HG03097 (cell line): ENCODE data around the gene KDF1.
"Not testable (repeated sequence)": the region's sequence is repeated elsewhere in the genome, so short reads cannot be mapped to it uniquely, and the experiment has no call there.

Experiments used
- ATAC-seq: cut with Tn5 transposase; IDR thresholded peaks from one replicate; pipeline ENCODE4 v1.9.1; 2021; ENCODE audit not compliant: unreplicated experiment, low FRiP score

The KDF1 gene

GRCh38 chr1:26994020-26994786, 33.9 kb upstream of the KDF1 start:
- ATAC-seq = no peak

- ATAC-seq = no peak
Observed at GRCh38 chr1:26993237-26994019, 33.2 kb upstream of the KDF1 start, which contains the start of gene TRNP1. TSS of gene TRNP1 (plus strand) at chr1:26993692. CDS start at chr1:26993787, 95 bp downstream.

GRCh38 chr1:26991310-26992116, 31.2 kb upstream of the KDF1 start:
- no peak for ATAC-seq

- ATAC-seq = not testable (repeated sequence)
Observed at GRCh38 chr1:26989403-26990109, 29.3 kb upstream of the KDF1 start.

DNA sequence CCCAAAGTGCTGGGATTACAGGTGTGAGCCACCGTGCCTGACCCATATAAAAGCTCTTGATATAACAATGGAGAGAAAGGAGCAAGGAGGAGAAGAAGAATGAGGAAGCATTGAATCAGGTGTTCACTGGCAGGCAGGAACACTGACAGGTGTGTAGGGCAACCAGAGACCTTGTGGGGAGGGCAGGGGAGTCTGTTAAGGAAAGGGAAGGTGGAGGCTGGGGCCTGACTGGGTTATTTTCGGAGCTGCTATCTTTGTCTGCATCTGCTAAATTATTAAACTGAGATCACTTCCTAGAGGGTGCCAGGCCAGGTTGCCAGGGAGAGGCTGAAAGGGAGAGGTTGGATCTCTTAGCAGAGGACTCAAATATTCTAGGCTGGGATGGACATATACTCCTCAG, 26.4 kb upstream of the KDF1 start:
- ATAC-seq = no peak

DNA sequence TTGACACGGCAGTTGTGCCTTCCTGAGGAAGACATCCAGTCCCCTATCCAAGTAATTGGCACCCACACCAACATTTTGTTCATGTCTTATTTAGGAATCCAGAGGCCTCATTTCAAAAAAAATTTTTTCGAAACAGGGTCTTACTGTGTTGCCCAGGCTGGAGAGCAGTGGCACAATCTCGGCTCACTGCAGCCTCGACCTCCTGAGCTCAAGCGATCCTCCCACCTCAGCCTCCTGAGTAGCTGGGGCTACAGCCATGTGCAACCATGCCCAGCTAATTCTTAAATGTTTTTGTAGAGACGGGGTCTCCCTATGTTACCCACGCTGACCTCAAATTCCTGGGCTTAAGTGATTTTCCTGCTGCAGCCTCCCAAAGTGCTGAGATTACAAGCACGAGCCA, 24.0 kb upstream of the KDF1 start:
- no peak for ATAC-seq

DNA sequence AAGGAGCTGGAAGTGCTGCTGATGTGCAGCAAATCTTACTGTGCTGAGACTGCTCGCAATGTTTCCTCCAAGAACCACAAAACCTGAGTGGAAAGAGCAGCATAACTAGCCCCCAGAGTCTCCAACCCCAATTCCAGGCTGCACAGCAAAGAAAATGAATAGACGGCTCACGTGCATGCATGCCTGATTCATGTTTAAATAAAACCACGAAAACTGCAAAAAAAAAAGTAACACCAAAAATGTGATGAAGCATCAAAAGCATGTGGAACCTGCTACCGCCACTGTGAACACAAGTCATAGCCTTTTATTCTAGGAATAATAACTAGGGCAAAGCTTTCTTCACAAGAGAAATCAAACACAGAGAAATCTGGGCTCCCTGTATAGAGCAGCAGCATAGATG, 23.6 kb upstream of the KDF1 start:
- no peak for ATAC-seq

DNA sequence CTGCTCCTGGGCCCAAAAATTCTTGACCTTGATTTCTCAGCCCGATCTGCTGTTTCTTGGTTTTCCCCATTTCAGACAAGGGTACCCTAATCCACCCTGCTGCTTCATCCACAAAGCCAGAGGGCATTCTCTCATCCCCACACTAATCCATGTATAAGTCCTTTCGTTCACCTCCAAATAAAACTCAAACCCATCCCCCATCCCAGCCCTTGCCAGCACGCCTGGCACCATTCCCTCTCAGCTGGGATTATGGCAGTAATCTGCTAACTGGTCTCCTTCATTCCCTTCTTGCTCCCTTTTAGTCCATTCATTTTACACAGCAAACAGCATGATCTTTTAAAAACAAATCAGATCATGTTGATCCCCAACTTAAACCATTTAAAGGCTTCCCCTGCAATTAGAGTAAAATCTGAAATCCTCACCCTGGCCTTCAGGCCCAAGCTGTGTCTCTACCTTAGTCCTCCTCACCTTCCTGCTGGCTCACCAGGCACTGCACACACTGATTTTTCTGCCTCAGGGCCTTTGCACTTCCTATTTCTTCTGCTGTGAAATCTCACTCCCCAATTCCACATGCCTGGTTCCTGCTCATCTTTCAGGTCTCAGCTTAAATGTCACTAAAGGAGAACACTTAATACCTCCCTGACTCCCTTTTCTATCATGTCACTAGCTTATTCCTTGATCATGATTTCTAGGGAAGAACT, 21.0 kb upstream of the KDF1 start:
- ATAC-seq = no peak

DNA sequence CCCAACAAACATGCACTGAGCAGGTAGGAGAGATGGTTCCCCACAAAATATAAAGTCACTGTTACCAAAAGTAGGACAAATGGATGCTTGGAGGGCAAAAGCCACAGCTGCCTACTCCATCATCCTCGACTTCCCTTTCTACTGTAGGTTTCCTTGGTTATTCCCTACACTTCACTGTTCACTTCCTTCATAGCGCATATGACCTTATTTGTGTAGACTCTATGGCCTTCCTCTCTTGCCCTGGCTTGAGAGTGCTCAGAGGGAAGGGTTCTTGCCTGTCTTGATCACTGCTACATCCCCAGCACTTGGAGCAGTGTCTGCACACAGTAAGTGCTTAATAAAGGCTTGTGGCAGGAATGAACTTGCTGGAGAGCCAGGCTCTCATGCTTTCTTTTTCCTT, 18.6 kb upstream of the KDF1 start:
- no peak for ATAC-seq

DNA sequence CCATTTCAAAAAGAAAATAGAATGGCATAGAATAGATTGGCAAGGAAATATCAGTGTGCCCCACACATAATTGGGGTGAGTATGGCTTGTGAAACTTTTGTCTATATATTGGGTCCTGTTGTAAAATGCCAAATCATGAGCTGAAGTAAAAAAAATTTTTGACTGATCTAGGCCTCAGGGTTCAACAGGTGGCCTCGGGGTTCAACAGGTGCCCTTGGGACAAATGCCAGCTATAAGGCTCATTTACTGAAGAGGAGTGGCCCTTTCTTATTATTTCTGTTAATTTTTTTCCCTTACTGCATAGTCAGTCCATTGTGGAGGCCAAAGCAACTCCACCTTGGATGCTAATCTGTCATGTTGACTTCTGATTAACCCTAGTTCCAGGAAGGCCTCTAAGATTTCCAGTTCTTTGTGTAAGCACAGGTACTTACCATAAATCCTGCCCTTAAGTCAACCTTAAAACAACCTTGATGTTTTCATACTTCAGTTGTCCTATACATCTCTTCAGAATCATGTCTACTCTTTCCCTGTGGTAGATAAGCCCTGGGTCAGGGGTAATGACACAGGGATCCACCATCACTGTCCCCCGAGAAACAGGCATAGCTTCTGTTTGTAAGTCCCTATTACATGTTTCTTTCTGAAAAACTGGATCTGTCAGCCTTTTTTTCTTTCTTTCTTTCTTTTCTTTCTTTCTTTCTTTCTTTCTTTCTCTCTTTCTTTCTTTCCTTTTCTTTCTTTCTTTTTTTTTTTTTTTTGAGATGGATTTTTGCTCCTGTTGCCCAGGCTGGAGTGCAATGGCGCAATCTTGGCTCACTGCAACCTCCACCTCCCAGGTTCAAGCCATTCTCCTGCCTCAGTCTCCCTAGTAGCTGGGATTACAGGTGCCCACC, 16.6 kb upstream of the KDF1 start:
- no peak for ATAC-seq

DNA sequence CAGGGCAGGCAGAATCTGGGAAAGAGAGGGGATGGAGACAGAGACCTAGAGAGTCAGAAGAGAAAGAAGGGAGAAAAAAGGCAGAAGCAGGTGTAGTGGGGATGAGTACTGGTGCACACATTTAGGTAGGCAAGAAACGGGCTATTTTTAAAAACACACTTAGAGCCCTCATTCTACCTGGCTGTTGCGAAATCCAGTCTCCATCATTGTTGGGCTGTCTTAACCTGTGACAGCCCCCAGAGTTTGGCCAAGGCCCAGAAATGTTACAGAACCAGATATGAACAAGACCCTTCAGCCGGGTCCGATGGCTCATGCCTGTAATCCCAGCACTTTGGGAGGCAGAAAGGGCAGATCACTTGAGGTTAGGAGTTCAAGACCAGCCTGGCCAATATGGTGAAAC, 12.6 kb upstream of the KDF1 start:
- ATAC-seq = no peak

DNA sequence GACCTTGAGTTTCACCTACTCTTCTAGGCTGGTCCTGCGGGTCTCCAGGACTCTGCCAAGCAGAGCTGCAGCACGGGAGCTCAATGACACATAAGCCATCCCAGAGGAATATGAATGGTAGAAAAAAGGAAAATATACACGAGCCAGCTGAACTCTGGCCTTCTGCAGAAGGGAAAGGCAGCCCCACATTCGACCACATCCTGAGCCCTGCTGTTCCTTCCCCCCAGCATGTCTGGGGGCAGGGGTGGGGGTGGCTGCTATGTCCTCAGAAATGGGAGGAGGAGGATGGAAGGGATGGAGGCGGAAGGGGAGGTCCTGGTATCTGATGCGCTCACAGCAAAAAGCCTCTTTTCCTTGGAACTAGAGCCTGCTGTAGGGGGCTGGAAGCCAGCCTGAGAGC, 12.1 kb upstream of the KDF1 start:
- ATAC-seq = no peak

GRCh38 chr1:26971590-26971989, 11.3 kb upstream of the KDF1 start:
- no peak for ATAC-seq

GRCh38 chr1:26970810-26971209, 10.5 kb upstream of the KDF1 start:
- ATAC-seq = no peak

GRCh38 chr1:26965628-26966027, 5.4 kb upstream of the KDF1 start:
- no peak for ATAC-seq

- no peak for ATAC-seq
Observed at GRCh38 chr1:26965213-26965612, 4.9 kb upstream of the KDF1 start.

GRCh38 chr1:26961826-26962225, 1.6 kb upstream of the KDF1 start:
- no peak for ATAC-seq

DNA sequence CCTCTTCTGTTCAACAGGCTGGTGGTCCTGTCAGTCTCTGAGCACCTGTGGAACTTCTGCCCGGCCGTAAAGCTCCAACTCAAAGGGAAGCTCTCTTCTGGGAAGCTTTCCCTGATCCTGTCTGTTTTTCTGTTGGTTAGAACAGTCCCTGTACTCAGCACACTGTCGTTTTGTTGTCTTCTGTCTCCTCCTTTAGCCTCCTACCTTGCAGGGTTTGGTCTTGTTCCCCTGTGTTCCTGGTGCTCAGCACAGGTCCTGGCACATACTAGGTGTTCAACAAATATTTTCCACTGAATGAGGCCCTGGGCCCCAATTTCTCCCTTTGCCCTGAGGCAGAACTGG, 328 bp upstream of the KDF1 start:
- no peak for ATAC-seq

DNA sequence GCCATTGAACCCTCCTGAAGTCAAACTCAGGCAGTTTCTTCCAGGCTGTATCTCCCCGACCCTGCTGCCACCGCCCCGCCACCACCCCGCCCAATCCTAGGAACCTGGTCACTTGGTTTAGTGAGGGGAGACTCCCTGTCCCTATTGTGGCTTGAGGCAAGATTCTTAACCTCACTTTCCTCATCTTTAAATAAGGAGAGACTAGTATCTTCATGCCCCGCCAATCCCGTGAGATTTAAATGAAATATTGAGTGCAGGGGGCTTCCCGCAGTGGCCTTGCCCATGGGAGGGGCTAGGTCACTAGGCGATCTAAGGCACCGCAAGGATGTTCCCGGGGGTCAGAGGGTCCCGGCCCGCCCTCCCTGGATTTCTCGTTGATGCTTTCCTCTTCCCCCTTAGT, 998 bp downstream of the KDF1 start:
- no peak for ATAC-seq
